A549 (cell line): ENCODE results near the gene NMUR2.

Source experiments
- EP300 ChIP-seq, 2 experiments: fragments of >200 bp; sonication (Bioruptor Twin); formaldehyde crosslinking; IDR thresholded peaks; 2 replicates in 1 of 2; 3 replicates in 1 of 2; pipeline ENCODE4 v1.6.1; 2016 to 2017
- POLR2AphosphoS2 ChIP-seq: conservative IDR thresholded peaks from 2 replicates; pipeline ENCODE4 v1.6.1; 2012; ENCODE audit warnings: low read length, improper control_type of control experiment, inconsistent platforms
- TF ChIP-seq, protein P1 (sequence below): fragments of >200 bp; sonication (Bioruptor Twin); formaldehyde crosslinking; IDR thresholded peaks from 3 replicates; pipeline ENCODE4 v1.5.1; 2016

DNA sequence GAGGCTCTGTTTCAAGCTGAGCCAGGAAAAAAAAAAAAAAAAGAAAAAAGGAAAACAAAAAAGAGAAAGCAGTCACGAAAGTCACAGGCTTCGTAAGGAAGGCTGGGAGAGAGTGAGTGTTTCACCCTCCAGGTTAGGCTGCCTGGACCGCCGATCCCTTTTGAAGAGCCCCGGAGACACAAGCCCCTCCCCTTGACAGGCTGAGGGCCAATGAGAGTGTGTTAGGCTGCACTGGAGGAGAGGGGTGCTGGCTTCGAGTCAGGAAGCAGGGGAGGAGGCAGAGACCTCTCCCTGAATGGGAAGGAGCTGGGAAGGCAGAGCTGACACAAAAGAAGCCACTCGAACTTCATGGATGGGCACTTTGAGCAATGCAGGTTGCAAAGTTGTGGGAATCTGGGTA is at the start of gene NMUR2:
- TF ChIP-seq, protein P1, sequence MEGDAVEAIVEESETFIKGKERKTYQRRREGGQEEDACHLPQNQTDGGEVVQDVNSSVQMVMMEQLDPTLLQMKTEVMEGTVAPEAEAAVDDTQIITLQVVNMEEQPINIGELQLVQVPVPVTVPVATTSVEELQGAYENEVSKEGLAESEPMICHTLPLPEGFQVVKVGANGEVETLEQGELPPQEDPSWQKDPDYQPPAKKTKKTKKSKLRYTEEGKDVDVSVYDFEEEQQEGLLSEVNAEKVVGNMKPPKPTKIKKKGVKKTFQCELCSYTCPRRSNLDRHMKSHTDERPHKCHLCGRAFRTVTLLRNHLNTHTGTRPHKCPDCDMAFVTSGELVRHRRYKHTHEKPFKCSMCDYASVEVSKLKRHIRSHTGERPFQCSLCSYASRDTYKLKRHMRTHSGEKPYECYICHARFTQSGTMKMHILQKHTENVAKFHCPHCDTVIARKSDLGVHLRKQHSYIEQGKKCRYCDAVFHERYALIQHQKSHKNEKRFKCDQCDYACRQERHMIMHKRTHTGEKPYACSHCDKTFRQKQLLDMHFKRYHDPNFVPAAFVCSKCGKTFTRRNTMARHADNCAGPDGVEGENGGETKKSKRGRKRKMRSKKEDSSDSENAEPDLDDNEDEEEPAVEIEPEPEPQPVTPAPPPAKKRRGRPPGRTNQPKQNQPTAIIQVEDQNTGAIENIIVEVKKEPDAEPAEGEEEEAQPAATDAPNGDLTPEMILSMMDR: no peak
- TF ChIP-seq EP300 (IDR thresholded peaks at IDR 0.05) (no peak), POLR2AphosphoS2 (no peak)
